Activated CD8-positive, alpha-beta memory T cell treated with anti-CD3 and anti-CD28 coated beads for 24 hours (primary cell): ENCODE data around the gene SERPINB5.

Source experiments
- DNase-seq: peaks from one replicate; pipeline ENCODE4 v3.0.0-alpha.2; 2020

The SERPINB5 gene

GRCh38 chr18:63470751-63471150 is 6.0 kb upstream of the SERPINB5 start:
- DNase-seq: no peak

- no peak for DNase-seq
These were observed 4.4 kb upstream of the SERPINB5 start for GRCh38 chr18:63472380-63472779.

GRCh38 chr18:63477200-63477599 is 442 bp downstream of the SERPINB5 start:
- DNase-seq: no peak

- no peak for DNase-seq
These were observed 1.2 kb downstream of the SERPINB5 start for GRCh38 chr18:63477968-63478367.

GRCh38 chr18:63479826-63480225 is 3.1 kb downstream of the SERPINB5 start:
- no peak for DNase-seq

- no peak for DNase-seq
These were observed 3.7 kb downstream of the SERPINB5 start for GRCh38 chr18:63480476-63480875.

- DNase-seq: no peak
These were observed 4.2 kb downstream of the SERPINB5 start for GRCh38 chr18:63480915-63481314.

GRCh38 chr18:63487676-63488075 is 10.9 kb downstream of the SERPINB5 start:
- DNase-seq: no peak

- no peak for DNase-seq
These were observed 11.4 kb downstream of the SERPINB5 start for GRCh38 chr18:63488160-63488559.

- no peak for DNase-seq
These were observed 16.1 kb downstream of the SERPINB5 start for GRCh38 chr18:63492851-63493250.

GRCh38 chr18:63495675-63496074 is 18.9 kb downstream of the SERPINB5 start:
- DNase-seq: no peak

GRCh38 chr18:63505566-63506335 is 29.0 kb downstream of the SERPINB5 start:
- DNase-seq: no peak

- no peak for DNase-seq
These were observed 29.5 kb downstream of the SERPINB5 start for GRCh38 chr18:63506336-63506646.

- DNase-seq: no peak
These were observed 31.8 kb downstream of the SERPINB5 start for GRCh38 chr18:63508596-63508995.

GRCh38 chr18:63511285-63511684 is 34.5 kb downstream of the SERPINB5 start:
- DNase-seq: no peak

- DNase-seq: no peak
These were observed 37.6 kb downstream of the SERPINB5 start for GRCh38 chr18:63514326-63514725.

GRCh38 chr18:63514888-63515678 is 38.3 kb downstream of the SERPINB5 start:
- DNase-seq: no peak

GRCh38 chr18:63515801-63516200 is 39.0 kb downstream of the SERPINB5 start:
- no peak for DNase-seq

- DNase-seq: peak; percentile 72
These were observed 41.6 kb downstream of the SERPINB5 start for GRCh38 chr18:63518178-63519012.

GRCh38 chr18:63520053-63520685 is 43.4 kb downstream of the SERPINB5 start:
- DNase-seq: no peak

- no peak for DNase-seq
These were observed 46.9 kb downstream of the SERPINB5 start for GRCh38 chr18:63523660-63524059.

GRCh38 chr18:63527251-63527650 is 50.5 kb downstream of the SERPINB5 start:
- DNase-seq: no peak
